OCI-LY1 (cell line): ENCODE results near the gene GALNT9.

Source experiments
- EZH2 ChIP-seq: fragments of 200-600 bp; sonication (generic), shearing (Covaris generic); IDR thresholded peaks from 2 replicates; pipeline ENCODE4 v1.8.0; 2017; ENCODE audit warnings: borderline replicate concordance, mixed run types, mild to moderate bottlenecking, antibody characterized with exemption, low read length, moderate library complexity, mixed read lengths
- TF ChIP-seq, protein P1 (sequence below): fragments of 200-600 bp; sonication (generic), shearing (Covaris generic); IDR thresholded peaks from 2 replicates; pipeline ENCODE4 v1.5.1; 2017; ENCODE audit warnings: mild to moderate bottlenecking, antibody characterized with exemption, low read length, moderate library complexity, mixed read lengths

DNA sequence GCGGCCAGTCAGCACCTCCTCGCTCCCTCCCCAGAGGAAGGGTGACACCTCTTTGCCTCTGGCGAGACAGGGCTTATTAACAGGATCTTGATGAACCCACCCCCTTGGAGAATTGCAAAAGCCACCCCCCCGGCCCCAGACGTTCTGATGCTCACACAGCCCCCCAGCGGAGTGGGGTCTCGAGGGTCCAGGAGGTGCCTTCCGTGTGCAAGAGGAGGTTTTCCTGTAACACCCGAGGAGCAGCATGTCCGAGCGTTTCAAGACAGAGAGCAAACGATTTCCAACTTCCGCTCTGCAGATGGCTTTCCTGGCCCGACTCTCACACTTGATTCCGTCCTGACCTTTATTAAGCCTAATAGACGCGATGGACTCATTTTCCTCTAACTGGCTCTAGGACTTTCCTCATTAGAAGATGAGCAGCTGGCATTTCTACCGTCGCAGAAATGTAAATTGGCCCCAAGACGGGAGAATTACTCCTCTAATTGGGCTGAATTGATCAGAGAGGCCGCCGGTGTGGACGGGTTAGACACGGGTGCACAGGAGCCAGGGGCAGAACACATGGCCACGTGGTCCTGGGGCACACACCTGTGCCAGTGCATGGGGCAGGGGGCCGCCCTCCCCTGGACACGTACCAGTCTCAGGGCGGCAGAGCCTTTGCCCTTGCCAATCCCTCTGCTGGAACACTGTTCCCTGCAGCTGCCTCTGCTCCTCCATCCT is 100.8 kb downstream of the GALNT9 start:
- TF ChIP-seq, protein P1, sequence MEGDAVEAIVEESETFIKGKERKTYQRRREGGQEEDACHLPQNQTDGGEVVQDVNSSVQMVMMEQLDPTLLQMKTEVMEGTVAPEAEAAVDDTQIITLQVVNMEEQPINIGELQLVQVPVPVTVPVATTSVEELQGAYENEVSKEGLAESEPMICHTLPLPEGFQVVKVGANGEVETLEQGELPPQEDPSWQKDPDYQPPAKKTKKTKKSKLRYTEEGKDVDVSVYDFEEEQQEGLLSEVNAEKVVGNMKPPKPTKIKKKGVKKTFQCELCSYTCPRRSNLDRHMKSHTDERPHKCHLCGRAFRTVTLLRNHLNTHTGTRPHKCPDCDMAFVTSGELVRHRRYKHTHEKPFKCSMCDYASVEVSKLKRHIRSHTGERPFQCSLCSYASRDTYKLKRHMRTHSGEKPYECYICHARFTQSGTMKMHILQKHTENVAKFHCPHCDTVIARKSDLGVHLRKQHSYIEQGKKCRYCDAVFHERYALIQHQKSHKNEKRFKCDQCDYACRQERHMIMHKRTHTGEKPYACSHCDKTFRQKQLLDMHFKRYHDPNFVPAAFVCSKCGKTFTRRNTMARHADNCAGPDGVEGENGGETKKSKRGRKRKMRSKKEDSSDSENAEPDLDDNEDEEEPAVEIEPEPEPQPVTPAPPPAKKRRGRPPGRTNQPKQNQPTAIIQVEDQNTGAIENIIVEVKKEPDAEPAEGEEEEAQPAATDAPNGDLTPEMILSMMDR, result no peak
- no peak for TF ChIP-seq EZH2
